IPS-20b (cell line): ENCODE measurements around the gene RNF19B.

Experiments used
- H3K27ac ChIP-seq: one replicate; pipeline ENCODE4 v1.5.1; 2013; ENCODE audit warnings: low read length
- H3K27me3 ChIP-seq: 2 replicates; pipeline ENCODE4 v1.6.1; 2013; ENCODE audit warnings: mild to moderate bottlenecking, low read length, inconsistent platforms; ENCODE audit not compliant: insufficient read depth
- H3K36me3 ChIP-seq: 2 replicates; pipeline ENCODE4 v1.6.1; 2013; ENCODE audit warnings: low read depth, mild to moderate bottlenecking, inconsistent platforms, low read length, moderate library complexity; ENCODE audit not compliant: insufficient read depth
- H3K4me1 ChIP-seq: 2 replicates; pipeline ENCODE4 v1.6.1; 2013; ENCODE audit warnings: mild to moderate bottlenecking, control low read depth, inconsistent platforms, low read length, moderate library complexity; ENCODE audit not compliant: insufficient read depth
- H3K4me3 ChIP-seq: 2 replicates; pipeline ENCODE4 v1.5.1; 2013; ENCODE audit warnings: mild to moderate bottlenecking, low read length, inconsistent platforms
- H3K9ac ChIP-seq: 2 replicates; pipeline ENCODE4 v1.6.1; 2013; ENCODE audit warnings: low read depth, mild to moderate bottlenecking, inconsistent platforms, low read length, moderate library complexity
- H3K9me3 ChIP-seq: 2 replicates; pipeline ENCODE4 v1.6.1; 2013; ENCODE audit warnings: mild to moderate bottlenecking, low read depth, low read length, inconsistent platforms; ENCODE audit not compliant: insufficient read depth

Gene RNF19B

GRCh38 chr1:32888677-32889420, 75.8 kb downstream of the RNF19B start:
- no peaks in the 10 kb centered on the region for H3K4me1 ChIP-seq
- no peak overlapping the region for H3K27ac ChIP-seq
- H3K4me3 ChIP-seq = no peak overlapping the region
- no peak overlapping the region for H3K9ac ChIP-seq
- peaks cover 87% of the 10 kb centered on the region for H3K27me3 ChIP-seq
- H3K36me3 ChIP-seq = no peaks in the 10 kb centered on the region
- H3K9me3 ChIP-seq = no peaks in the 10 kb centered on the region

GRCh38 chr1:32888134-32888533, 76.5 kb downstream of the RNF19B start:
- Histone ChIP-seq H3K9ac (no peak overlapping the region), H3K27me3 (peaks cover 94% of the 10 kb centered on the region), H3K4me1 (no peaks in the 10 kb centered on the region), H3K27ac (no peak overlapping the region), H3K36me3 (no peaks in the 10 kb centered on the region), H3K4me3 (no peak overlapping the region), H3K9me3 (no peaks in the 10 kb centered on the region)

- H3K36me3 ChIP-seq = no peaks in the 10 kb centered on the region
- no peak overlapping the region for H3K9ac ChIP-seq
- H3K4me1 ChIP-seq = no peaks in the 10 kb centered on the region
- H3K4me3 ChIP-seq = no peak overlapping the region
- peaks cover 92% of the 10 kb centered on the region for H3K27me3 ChIP-seq
- H3K27ac ChIP-seq = no peak overlapping the region
- H3K9me3 ChIP-seq = no peaks in the 10 kb centered on the region
Measured at GRCh38 chr1:32887623-32888022, 77.0 kb downstream of the RNF19B start.

- no peaks in the 10 kb centered on the region for H3K9me3 ChIP-seq
- peaks cover 85% of the 10 kb centered on the region for H3K27me3 ChIP-seq
- H3K36me3 ChIP-seq = no peaks in the 10 kb centered on the region
- no peak overlapping the region for H3K27ac ChIP-seq
- no peak overlapping the region for H3K9ac ChIP-seq
- no peak overlapping the region for H3K4me3 ChIP-seq
- no peaks in the 10 kb centered on the region for H3K4me1 ChIP-seq
Measured at GRCh38 chr1:32886828-32887414, 77.7 kb downstream of the RNF19B start.
